Measurements from ENCODE around the gene TMUB1. TPM values are rescaled to one million over a fixed set of nuclear protein-coding genes. Genes with fewer than 3 reads are reported as not detected.

TMUB1 gene
- 10 to 100 TPM; 75.7 to 78.3 TPM for total RNA-seq

DNA sequence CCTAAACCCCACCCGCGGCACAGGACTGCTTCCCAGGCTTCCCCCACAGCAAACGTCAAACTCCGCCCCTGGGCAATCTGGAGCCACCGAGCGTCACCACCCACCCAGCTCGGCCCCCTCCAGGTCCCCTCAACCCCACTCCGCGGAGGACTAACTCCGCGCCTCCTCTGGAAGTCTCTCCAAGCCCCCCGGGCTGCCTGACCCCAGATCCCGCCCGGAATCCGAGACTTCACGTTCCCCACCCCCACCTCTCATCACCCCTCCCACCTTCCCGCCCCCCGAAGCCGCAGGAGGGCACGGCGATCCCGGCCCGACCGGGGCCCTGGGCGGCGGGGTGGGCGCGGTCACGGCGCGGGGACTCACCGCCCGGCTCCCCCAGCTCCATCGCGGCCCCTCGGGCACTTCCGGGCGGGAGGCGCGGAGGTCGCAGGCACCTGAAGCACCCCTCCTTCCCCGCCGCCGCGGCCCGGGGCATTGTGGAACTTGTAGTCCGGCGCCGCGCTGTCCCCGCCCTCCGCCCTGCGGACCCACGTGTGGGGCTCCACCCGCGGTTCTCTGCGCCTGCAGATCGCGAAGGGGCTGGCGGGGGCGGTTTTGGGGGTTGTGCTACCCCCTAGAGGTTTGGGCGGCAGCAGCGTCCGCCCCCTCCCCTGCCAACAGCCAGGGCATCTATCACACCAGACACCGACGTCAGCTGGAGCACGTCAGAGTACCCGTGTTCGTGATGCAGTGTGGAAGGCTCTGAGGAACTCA is at the start of gene TMUB1:
Gene TMUB1, minus strand, starts transcription at position 423 of the 753 bp plus-strand sequence. CDS start 930 bp downstream, outside the sequence.
- POLR2A ChIA-PET: interaction anchor here (1.3 to 3.9 kb wide), 3 partner anchors 24 to 71 kb away, joined by 4 to 32 read pairs (median 10); partner anchors contain the start of genes ABCB8, CDK5 and SLC4A2
- peaks cover 9% of the 10 kb centered on the region for H3K36me3 Mint-ChIP-seq
- ATAC-seq (ENCODE audit: low read depth) (peak; percentile 57), DNase-seq (peak; percentile 89)
- H3K27ac Mint-ChIP-seq: peak within 1 kb of the TSS; percentile 96
- no peaks in the 10 kb centered on the region for H3K9me3 Mint-ChIP-seq
- peaks cover 31% of the 10 kb centered on the region for H3K4me1 Mint-ChIP-seq
- peaks cover 17% of the 10 kb centered on the region for H3K27me3 Mint-ChIP-seq
- peak within 1 kb of the TSS; percentile 100 for H3K4me3 Mint-ChIP-seq

DNA sequence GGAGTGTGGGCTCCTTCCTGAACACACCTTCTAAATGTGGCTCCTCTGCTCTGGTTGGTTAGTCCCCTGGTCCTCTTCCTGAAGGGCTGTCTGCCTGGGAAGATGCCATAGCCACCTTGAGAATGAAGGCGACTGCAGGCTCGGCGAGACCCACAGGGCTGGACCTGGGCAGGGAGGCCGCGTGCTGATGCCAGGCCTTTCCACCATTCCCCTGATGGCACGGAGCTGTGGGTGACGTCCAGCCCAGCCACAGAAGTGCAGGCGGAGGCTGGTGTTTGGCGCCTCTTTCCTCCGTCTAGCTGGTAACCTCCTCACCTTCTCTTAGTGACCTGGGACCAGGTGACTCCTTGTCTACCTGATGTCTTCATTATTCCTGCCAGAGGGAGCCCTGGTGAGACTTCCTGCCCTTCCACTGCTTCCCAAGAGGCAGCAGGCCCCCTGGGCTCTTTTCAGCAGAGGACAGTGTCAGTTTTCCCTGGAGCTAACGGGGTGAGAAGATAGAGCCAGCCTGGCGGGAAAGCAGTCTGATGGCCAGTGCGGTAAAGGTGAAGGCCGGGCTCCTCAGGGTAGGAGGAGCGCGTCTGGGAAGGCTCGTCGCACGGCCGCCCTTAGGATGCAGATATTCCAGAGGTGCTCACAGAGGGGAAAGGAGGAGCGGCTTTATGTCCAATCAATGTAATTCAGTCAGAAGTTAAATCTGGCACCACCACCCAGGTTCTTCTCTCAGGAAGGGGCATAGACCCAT is 49.3 kb upstream of the TMUB1 start:
- H3K9me3 Mint-ChIP-seq: no peaks in the 10 kb centered on the region
- H3K4me3 Mint-ChIP-seq: no peak overlapping the region
- no peak overlapping the region for H3K27ac Mint-ChIP-seq
- DNase-seq (no peak), ATAC-seq (ENCODE audit: low read depth) (no peak)
- POLR2A ChIA-PET: no interaction called here
- no peaks in the 10 kb centered on the region for H3K27me3 Mint-ChIP-seq
- peaks cover 4% of the 10 kb centered on the region for H3K4me1 Mint-ChIP-seq
- no peaks in the 10 kb centered on the region for H3K36me3 Mint-ChIP-seq

- no peaks in the 10 kb centered on the region for H3K36me3 Mint-ChIP-seq
- ATAC-seq (ENCODE audit: low read depth): no peak
- peaks cover 4% of the 10 kb centered on the region for H3K4me1 Mint-ChIP-seq
- H3K27me3 Mint-ChIP-seq: no peaks in the 10 kb centered on the region
- POLR2A ChIA-PET: no interaction called here
- H3K9me3 Mint-ChIP-seq: no peaks in the 10 kb centered on the region
- no peak overlapping the region for H3K4me3 Mint-ChIP-seq
- H3K27ac Mint-ChIP-seq: no peak overlapping the region
- no peak for DNase-seq
Measured at GRCh38 chr7:151131592-151132293, 48.5 kb upstream of the TMUB1 start.

GRCh38 chr7:151131224-151131591 is 47.9 kb upstream of the TMUB1 start:
- ATAC-seq (ENCODE audit: low read depth): no peak
- no peak overlapping the region for H3K27ac Mint-ChIP-seq
- no peaks in the 10 kb centered on the region for H3K36me3 Mint-ChIP-seq
- H3K4me1 Mint-ChIP-seq: peaks cover 4% of the 10 kb centered on the region
- H3K9me3 Mint-ChIP-seq: no peaks in the 10 kb centered on the region
- no peak overlapping the region for H3K4me3 Mint-ChIP-seq
- POLR2A ChIA-PET: no interaction called here
- no peak for DNase-seq
- no peaks in the 10 kb centered on the region for H3K27me3 Mint-ChIP-seq

GRCh38 chr7:151130741-151131157 is 47.5 kb upstream of the TMUB1 start:
- H3K4me3 Mint-ChIP-seq: no peak overlapping the region
- DNase-seq (no peak), ATAC-seq (ENCODE audit: low read depth) (no peak)
- POLR2A ChIA-PET: no interaction called here
- peaks cover 4% of the 10 kb centered on the region for H3K4me1 Mint-ChIP-seq
- no peaks in the 10 kb centered on the region for H3K9me3 Mint-ChIP-seq
- H3K27ac Mint-ChIP-seq: no peak overlapping the region
- no peaks in the 10 kb centered on the region for H3K36me3 Mint-ChIP-seq
- no peaks in the 10 kb centered on the region for H3K27me3 Mint-ChIP-seq

DNA sequence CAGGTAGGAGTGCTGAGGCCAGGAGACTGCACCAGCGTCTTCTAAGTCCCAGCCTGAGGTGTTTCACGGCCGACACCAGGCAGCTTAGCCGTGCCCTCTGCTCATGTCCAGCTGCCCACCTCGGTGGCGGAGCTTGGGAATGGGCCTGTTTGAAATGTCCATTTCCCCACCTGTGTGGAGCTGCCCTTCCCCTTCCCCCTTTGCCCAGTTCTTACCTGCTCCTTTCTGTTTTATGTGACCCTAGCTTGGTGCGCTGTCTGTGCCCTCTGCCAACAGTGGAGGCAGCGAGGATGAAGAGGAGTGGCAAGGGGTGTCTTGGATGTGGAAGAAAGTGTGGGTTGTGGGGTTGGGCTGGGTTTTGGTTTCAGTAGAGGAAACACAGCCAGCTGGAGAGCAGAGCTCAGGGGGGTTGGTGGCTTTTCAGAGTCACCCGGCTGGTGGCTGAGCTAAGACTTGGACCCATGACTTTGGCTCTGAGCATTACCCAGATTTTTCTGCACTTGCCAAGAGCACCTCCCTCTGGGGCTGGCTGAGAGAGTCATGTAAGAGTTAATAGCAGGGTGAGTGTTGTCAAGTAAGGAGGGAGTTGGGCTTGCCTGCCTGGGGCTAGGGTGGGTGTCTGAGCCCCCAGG is 46.8 kb upstream of the TMUB1 start:
- H3K4me3 Mint-ChIP-seq: no peak overlapping the region
- peaks cover 4% of the 10 kb centered on the region for H3K4me1 Mint-ChIP-seq
- POLR2A ChIA-PET: no interaction called here
- H3K36me3 Mint-ChIP-seq: no peaks in the 10 kb centered on the region
- H3K27ac Mint-ChIP-seq: no peak overlapping the region
- ATAC-seq (ENCODE audit: low read depth) (no peak), DNase-seq (no peak)
- H3K27me3 Mint-ChIP-seq: no peaks in the 10 kb centered on the region
- no peaks in the 10 kb centered on the region for H3K9me3 Mint-ChIP-seq

GRCh38 chr7:151129117-151129959 is 46.0 kb upstream of the TMUB1 start:
- H3K4me1 Mint-ChIP-seq: peaks cover 4% of the 10 kb centered on the region
- ATAC-seq (ENCODE audit: low read depth) (no peak), DNase-seq (no peak)
- H3K9me3 Mint-ChIP-seq: no peaks in the 10 kb centered on the region
- no peak overlapping the region for H3K27ac Mint-ChIP-seq
- POLR2A ChIA-PET: no interaction called here
- H3K27me3 Mint-ChIP-seq: no peaks in the 10 kb centered on the region
- H3K36me3 Mint-ChIP-seq: no peaks in the 10 kb centered on the region
- no peak overlapping the region for H3K4me3 Mint-ChIP-seq

DNA sequence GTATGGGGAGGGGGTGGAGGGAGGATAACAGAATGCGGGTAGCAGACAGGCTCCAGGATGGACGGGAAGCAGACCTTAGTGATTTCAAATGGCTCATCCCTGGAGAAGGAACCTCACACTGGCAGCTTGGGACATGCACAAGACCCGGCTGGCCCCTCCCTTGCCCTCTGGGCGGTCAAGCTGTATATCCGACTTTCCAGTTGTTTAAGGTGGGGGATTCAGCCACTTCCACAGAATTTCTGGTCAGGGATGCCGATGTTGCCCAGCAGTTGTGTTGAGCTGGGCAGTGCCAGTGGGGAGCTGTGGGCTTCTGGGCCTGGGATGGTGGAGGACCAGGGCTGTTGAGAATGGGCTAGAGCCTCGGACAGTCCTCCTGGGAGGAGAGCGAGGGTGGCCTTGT is 45.4 kb upstream of the TMUB1 start:
- H3K27me3 Mint-ChIP-seq: no peaks in the 10 kb centered on the region
- peaks cover 4% of the 10 kb centered on the region for H3K4me1 Mint-ChIP-seq
- H3K36me3 Mint-ChIP-seq: no peaks in the 10 kb centered on the region
- H3K4me3 Mint-ChIP-seq: no peak overlapping the region
- H3K27ac Mint-ChIP-seq: no peak overlapping the region
- DNase-seq: no peak
- no peak for ATAC-seq (ENCODE audit: low read depth)
- POLR2A ChIA-PET: no interaction called here
- H3K9me3 Mint-ChIP-seq: no peaks in the 10 kb centered on the region

GRCh38 chr7:151128144-151128543 is 44.9 kb upstream of the TMUB1 start:
- Mint-ChIP-seq H3K27ac (no peak overlapping the region), H3K4me1 (peaks cover 4% of the 10 kb centered on the region), H3K4me3 (no peak overlapping the region), H3K36me3 (no peaks in the 10 kb centered on the region), H3K27me3 (no peaks in the 10 kb centered on the region), H3K9me3 (no peaks in the 10 kb centered on the region)
- DNase-seq (no peak), ATAC-seq (ENCODE audit: low read depth) (no peak)
- POLR2A ChIA-PET: no interaction called here

DNA sequence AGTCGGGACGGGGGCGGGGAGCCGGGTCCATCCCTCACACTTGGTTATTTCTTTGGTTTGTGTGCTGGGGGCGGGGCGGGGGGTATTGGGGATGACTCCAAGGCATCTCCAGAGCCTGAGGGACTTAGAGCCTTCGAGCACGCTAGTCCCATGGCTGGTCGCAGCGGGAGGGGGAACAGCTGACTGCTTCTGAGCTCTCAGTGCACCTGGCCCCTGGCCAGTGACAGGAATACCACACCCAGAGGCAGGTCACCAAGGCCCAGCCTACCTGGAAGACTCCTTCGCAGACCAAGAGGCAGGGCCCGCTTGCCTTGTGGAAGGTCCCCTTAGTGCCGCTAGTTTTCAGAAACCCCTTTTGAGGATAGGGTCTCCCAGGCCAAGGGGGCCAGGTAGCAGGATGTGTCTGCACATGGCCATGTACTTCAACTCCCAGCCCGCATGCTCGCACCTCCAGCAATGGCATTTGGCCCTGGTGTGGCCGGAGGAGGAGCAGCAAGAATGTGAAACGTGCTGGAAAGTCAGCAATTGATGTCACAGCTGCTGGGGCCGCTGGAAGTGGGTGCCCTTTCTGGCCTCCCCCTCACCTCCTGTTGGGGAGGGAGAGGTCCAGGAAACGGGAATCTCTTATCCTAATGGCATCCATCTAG is 43.3 kb upstream of the TMUB1 start:
- DNase-seq: no peak
- POLR2A ChIA-PET: no interaction called here
- H3K9me3 Mint-ChIP-seq: no peaks in the 10 kb centered on the region

GRCh38 chr7:151125846-151126481 is 42.7 kb upstream of the TMUB1 start:
- H3K27me3 Mint-ChIP-seq: no peaks in the 10 kb centered on the region
- peaks cover 6% of the 10 kb centered on the region for H3K4me1 Mint-ChIP-seq
- no peaks in the 10 kb centered on the region for H3K9me3 Mint-ChIP-seq
- DNase-seq (no peak), ATAC-seq (ENCODE audit: low read depth) (no peak)
- H3K4me3 Mint-ChIP-seq: no peak overlapping the region
- no peak overlapping the region for H3K27ac Mint-ChIP-seq
- H3K36me3 Mint-ChIP-seq: no peaks in the 10 kb centered on the region
- POLR2A ChIA-PET: no interaction called here

More for the DNA sequence above, 43.3 kb upstream of the TMUB1 start:
- ATAC-seq (ENCODE audit: low read depth): no peak
- H3K27me3 Mint-ChIP-seq: no peaks in the 10 kb centered on the region
- H3K4me3 Mint-ChIP-seq: no peak overlapping the region
- H3K36me3 Mint-ChIP-seq: no peaks in the 10 kb centered on the region
- peaks cover 4% of the 10 kb centered on the region for H3K4me1 Mint-ChIP-seq
- no peak overlapping the region for H3K27ac Mint-ChIP-seq

DNA sequence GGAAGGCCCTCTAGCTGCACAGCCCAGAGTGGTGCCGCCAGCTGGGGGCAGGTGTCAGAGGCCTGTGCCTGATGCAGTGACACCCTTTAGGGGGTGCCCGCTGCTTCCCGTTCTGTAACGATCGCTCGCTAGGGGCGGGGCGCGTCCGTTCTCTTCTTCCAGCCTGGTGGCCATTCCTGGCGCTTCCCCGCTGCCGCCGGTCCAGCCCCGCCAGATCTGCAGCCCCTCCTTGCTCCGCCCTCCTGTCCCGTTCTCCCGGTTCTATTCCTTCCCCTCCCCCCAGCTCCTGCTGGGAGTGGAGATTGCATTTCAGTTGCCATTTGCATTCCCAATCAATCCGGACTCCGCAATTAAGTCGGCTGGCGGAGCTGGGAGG is 42.2 kb upstream of the TMUB1 start:
- H3K36me3 Mint-ChIP-seq: no peaks in the 10 kb centered on the region
- POLR2A ChIA-PET: no interaction called here
- H3K27me3 Mint-ChIP-seq: no peaks in the 10 kb centered on the region
- DNase-seq: no peak
- peaks cover 6% of the 10 kb centered on the region for H3K4me1 Mint-ChIP-seq
- H3K9me3 Mint-ChIP-seq: no peaks in the 10 kb centered on the region
- H3K4me3 Mint-ChIP-seq: no peak overlapping the region
- no peak for ATAC-seq (ENCODE audit: low read depth)
- no peak overlapping the region for H3K27ac Mint-ChIP-seq
